NCI-H187 treated with DMSO at 0.1 percent for 48 hours (cell line): ENCODE data around the gene PKP1.

Experiments used
- DNase-seq: peaks from one replicate; lab custom pipeline; 2025; lab: John Stamatoyannopoulos, UW

The PKP1 gene

GRCh38 chr1:201353186-201353940 is 70.1 kb downstream of the PKP1 start:
- DNase-seq, result no peak

DNA sequence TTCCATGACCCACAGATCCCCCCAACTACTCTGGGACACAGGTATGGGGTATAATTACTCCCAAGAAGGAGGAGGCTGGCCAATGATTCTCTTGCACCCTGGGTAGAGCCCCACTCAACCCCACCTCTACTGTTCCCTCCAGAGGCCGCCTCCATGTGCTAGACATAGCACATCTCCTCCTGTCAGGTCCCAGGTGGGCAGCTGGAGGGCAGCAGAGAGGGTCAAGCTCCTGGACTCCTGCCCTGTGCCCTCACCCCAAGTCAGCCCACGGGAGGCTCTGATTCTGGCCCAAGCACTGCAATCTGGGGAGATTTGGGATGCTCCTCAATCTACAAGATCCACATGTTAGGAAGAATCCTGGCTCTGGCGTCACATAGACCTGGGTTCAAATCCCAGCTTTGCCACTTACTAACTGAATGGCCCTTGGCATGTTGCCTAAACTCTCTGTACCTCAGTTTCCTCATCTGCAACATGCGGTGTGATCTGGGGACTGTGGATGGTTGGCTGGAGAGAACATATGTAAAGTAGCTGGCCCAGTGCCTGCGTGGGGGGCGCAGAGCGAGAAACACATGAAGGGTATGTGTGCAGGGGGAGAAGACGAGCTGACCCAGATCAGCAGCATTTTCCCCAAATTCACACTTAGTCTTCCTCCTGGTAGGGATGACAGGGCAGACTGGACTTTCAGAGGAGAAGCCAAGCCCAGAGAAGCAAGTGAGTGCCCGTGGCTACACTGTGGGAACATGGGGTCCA is 71.0 kb downstream of the PKP1 start:
- DNase-seq, result no peak

DNA sequence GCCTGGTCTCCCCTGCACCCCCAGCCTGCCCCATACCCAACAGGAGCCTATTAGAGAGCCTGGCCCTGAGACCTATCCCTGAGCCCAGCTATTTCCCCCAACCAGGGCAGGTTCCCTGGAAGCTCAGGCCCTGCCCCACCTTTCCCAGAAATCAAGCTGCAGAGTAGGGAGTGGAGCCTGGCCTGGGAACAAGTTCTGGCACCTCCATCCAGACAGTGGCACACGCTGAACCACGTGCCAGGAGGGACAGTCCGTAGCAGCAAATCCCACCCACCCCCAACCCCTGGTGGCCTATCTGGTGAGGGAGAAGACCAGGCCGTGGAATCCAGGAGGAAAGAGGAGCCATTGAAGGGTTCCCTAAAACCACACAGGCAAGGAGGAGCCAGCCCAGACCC is 71.6 kb downstream of the PKP1 start:
- DNase-seq, result no peak

GRCh38 chr1:201355471-201355870 is 72.2 kb downstream of the PKP1 start:
- DNase-seq, result no peak

- DNase-seq, result no peak
Observed at GRCh38 chr1:201356236-201356635, 72.9 kb downstream of the PKP1 start.

DNA sequence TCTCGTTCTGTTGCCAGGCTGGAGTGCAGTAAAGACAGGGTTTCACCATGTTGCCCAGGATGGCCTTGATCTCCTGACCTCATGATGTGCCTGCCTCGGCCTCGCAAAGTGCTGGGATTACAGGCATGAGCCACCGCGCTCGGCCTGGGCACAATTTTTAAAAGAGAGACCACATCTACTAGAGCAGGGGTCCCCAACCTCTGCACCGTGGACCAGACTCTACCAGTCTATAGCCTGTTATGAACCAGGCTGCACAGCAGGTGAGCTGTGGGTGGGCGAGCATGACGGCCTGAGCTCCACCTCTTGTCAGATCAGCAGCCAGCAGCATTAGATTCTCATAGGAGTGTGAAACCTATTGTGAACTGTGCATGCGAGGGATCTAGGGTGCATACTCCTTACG is 73.4 kb downstream of the PKP1 start:
- DNase-seq, result no peak

- no peak for DNase-seq
Observed at GRCh38 chr1:201357211-201357610, 73.9 kb downstream of the PKP1 start.

DNA sequence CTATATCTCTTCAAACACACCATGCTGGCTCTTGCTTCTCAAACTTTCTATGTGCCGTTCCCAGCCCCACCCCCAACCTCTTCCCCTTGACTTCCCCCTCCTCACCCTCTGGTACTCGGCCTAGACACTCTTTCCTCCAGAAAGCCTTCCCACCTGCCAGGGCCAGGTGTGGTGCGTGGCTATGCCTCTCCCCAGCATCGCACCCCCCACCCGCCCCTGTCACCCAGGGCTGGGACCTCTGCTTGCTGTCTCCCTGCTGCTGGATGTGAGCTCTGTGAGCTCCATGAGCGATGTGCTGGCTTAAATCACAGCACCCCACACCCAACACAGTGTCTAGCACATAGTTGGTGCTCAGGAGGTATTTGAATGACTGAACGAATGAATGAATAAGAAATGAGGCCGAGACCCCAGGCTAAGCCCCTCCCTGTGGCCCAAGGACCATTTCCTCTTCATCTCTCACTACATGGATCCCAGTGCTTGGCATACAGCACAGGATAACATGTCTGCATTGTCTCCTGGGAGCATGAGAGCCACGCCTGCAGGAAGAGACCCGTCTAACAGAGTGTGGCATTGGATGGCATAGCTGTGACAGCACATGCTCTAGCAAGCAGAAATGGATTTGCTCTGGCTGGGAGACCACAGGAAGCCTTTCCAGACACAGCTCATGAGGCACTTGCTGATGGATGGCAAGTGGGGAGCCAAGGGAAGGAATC is 74.5 kb downstream of the PKP1 start:
- no peak for DNase-seq

DNA sequence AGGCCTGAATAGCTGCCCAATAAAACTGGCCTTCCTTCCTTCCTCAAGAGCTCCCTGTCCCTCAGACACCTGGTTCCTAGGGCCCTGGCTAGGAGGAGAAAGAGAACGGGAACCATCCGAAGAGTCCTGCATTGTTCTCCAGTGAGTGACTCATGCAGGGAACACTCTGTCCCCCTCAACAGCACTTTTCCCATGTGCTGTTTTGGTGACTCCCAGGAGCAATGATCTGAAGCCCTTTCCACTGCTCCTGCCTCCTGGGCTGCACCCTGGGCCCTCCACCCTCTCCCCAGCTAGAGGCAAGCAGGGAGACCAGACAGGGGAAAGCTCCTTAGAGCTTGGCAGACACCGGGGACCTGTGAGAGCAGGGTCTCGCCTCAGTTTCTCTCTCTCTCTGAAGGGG is 75.3 kb downstream of the PKP1 start:
- DNase-seq, result no peak

DNA sequence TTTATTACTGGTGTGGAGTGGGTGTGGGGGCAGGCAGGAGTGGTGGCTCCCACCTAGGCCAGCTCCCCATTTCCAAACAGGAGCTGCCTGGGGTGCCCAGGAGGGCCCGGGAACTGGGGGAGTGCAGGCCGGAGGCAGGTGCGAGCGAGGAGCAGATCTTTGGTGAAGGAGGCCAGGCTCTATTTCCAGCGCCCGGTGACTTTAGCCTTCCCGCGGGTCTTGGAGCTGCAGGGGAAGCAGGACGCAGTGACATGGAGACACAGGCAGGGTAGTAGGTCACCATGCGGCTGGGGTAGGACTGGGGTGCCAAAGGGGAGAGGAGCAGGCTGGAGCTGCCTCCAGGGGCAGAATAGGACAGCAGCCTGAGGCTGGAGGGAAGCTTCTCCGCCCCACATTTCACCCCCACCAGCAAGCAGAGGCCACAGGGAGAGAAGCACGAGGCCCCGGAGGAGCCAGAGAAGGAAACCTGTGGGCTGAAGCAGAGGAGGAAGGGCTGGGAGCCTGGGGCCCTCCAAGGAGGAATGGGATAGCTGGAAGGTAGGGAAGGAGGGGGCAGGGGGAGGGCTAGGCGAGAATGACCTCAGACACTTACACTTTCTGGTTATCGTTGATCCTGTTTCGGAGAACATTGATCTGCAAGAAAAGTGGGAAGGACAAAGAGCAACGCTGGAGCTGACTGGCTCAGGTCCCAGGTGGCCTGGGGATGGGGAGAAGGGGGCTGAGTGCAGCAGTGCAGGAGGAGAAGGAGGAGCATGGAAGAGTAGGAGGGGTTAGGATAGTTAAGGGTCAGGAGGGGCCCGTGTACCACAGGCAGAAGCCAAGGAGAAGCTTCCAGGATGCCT is 75.9 kb downstream of the PKP1 start:
- DNase-seq, result no peak

DNA sequence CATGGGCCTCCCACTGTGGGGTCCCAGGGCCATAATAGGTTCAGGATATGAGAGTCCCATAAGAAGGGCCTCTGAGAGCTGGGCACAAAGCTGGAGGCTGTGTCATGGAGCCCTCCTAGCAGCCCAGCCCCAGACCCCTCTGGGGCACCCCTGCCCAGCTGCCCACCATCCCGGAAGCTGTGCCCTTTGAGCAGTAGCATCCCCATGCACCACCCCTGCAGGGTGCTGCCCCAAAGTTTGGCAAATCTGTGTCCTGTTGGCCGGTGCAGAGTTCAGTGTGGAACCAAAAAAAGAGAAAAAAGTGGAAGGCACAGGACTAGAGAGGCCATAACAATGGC is 76.5 kb downstream of the PKP1 start:
- no peak for DNase-seq

DNA sequence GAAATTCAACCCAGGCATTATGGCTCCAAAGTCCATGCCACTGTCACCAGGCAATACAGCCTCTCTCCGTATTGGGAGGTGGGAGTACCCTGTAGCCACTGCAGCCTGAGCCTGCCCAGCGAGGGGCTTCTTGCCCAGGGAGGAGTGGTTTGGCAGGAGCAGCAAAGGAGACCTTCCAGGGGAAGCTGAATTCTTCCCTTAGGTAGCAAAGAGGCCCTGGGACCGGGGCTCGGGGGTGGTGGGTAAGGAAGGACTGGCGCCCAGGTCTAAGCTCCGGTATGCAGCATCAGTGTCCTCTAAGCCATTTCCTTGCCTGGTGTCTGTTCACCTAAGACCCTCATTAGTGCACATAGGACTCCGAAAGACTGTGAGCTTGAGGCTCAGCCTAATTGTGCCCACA is 77.2 kb downstream of the PKP1 start:
- no peak for DNase-seq

- no peak for DNase-seq
Observed at GRCh38 chr1:201360901-201361651, 77.8 kb downstream of the PKP1 start.

GRCh38 chr1:201361652-201362504 is 78.6 kb downstream of the PKP1 start:
- no peak for DNase-seq

DNA sequence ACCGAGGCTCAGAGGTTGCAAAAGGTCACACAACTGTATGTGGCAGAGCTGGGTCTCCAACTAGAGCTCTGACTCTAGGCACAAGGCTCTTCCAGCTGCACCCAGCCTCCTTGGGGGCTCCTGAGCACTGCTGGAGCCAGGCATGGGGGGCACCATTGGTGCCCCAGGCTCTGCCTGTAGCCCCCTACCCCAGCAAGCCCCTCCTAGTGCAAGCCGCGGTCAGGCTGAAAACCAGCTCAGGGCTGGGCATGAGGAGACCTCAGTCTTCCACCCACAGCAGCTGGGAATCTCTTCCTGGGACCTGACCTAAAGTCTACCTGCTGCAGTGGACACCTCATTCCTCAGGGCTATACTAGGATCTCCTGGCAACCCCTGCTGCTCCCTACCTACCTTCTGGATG is 79.6 kb downstream of the PKP1 start:
- no peak for DNase-seq

- no peak for DNase-seq
Observed at GRCh38 chr1:201363467-201363866, 80.2 kb downstream of the PKP1 start.

DNA sequence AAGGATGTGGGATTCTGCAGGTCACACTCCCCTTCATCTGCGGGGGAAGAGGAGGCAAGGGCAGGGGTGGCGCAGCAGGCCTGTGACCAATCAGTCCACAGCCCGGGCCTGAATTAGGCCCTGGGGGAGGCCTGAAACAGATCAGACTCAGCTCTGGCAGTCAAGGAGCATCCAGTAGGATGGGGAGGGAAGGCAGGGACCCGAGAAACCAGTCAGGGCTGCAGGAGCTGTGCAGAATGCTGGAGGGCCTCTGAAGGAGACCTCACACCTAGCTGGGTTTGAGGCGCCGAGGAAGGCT is 81.5 kb downstream of the PKP1 start:
- no peak for DNase-seq

DNA sequence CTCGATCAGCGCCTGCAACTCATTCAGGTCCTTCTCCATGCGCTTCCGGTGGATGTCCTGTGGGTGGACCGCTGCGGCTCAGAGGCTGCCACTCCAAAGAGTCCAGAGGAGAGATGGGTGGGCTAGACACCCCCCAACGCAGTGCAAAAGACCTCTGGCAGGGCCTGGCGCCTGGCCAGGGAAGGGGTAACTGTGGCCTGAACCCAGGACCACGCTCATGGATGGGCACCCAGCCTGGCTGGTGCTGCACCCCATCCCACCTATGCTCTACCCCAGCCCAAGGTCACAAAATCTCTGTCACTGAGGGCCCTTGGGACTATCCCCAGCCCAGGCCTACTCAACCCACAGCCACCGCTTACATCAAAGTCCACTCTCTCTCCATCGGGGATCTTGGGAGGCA is 81.9 kb downstream of the PKP1 start:
- no peak for DNase-seq

- DNase-seq, result no peak
Observed at GRCh38 chr1:201366696-201367095, 83.4 kb downstream of the PKP1 start.

GRCh38 chr1:201369209-201369608 is 85.9 kb downstream of the PKP1 start:
- no peak for DNase-seq

GRCh38 chr1:201370500-201370899 is 87.2 kb downstream of the PKP1 start:
- no peak for DNase-seq
